Activated CD8-positive, alpha-beta T cell treated with anti-CD3 and anti-CD28 coated beads for 36 hours (primary cell): Measurements from ENCODE around the gene ASRGL1. TPM values are rescaled to one million over a fixed set of nuclear protein-coding genes. Genes with fewer than 3 reads are reported as not detected.
"Not testable (repeated sequence)": the region's sequence is repeated elsewhere in the genome, so short reads cannot be mapped to it uniquely, and the experiment has no call there.

Experiments used
- ATAC-seq: fragments of 200-7000 bp; cut with Tn5 transposase; one replicate; pipeline ENCODE4 v1.10.0; 2021; ENCODE audit warnings: mild to moderate bottlenecking, moderate library complexity
- CTCF ChIA-PET: fragments of 350-600 bp; sonication (Branson Sonifier 250); formaldehyde crosslinking; loops from one replicate; lab custom pipeline; 2021; ENCODE audit warnings: antibody characterized with exemption; lab: Charles Lee
- POLR2A ChIA-PET: fragments of 350-600 bp; sonication (Branson Sonifier 250); formaldehyde crosslinking; loops from one replicate; lab custom pipeline; 2021; ENCODE audit warnings: antibody characterized with exemption; lab: Charles Lee
- DNase-seq: peaks from one replicate; pipeline ENCODE4 v3.0.0-alpha.2; 2020
- H3K27ac Mint-ChIP-seq: one replicate; pipeline ENCODE4 v1.8.0; 2021; ENCODE audit warnings: mild to moderate bottlenecking, mixed read lengths
- H3K27me3 Mint-ChIP-seq: one replicate; pipeline ENCODE4 v1.8.0; 2021; ENCODE audit warnings: mixed read lengths
- H3K36me3 Mint-ChIP-seq: one replicate; pipeline ENCODE4 v1.8.0; 2021; ENCODE audit warnings: low read depth, mixed read lengths
- H3K4me1 Mint-ChIP-seq: one replicate; pipeline ENCODE4 v1.8.0; 2021; ENCODE audit warnings: low read depth, mixed read lengths
- H3K4me3 Mint-ChIP-seq: one replicate; pipeline ENCODE4 v1.8.0; 2021; ENCODE audit warnings: mild to moderate bottlenecking, moderate library complexity, mixed read lengths
- H3K9me3 Mint-ChIP-seq: one replicate; pipeline ENCODE4 v1.8.0; 2021; ENCODE audit warnings: mixed read lengths
- intact Hi-C: fragments of 100-400 bp; cut with micrococcal nuclease; formaldehyde crosslinking; loops from one replicate; pipeline ENCODE4 v1.10.0; 2022
- total RNA-seq, 2 experiments: library from RNA; stranded (reverse); gene quantifications; one replicate each; pipeline ENCODE4 v1.2.3, GENCODE V29; 2021
- TF ChIP-seq, protein P1 (sequence below): fragments of 200-600 bp; IDR thresholded peaks from one replicate; pipeline ENCODE4 v1.8.0; 2022; ENCODE audit warnings: antibody characterized with exemption, mild to moderate bottlenecking

The ASRGL1 gene
- total RNA-seq, 2 experiments from 2014 or later, result 6.4 to 6.7 TPM

GRCh38 chr11:62309991-62310390 is 27.3 kb upstream of the ASRGL1 start:
- Mint-ChIP-seq H3K36me3 (no peaks in the 10 kb centered on the region), H3K4me1 (peaks cover 9% of the 10 kb centered on the region), H3K27ac (no peak overlapping the region), H3K27me3 (peaks cover 35% of the 10 kb centered on the region), H3K9me3 (peaks cover 2% of the 10 kb centered on the region), H3K4me3 (no peak overlapping the region)
- intact Hi-C loops, result loop anchor here (5.0 kb wide), 1 partner anchor 138 kb away; no protein-coding TSS in a partner anchor
- CTCF ChIA-PET, result interaction anchor here (1.1 to 3.8 kb wide), 12 partner anchors 17 to 228 kb away, joined by 3 to 14 read pairs (median 6); partner anchors contain the start of gene SCGB1D1
- POLR2A ChIA-PET, result no interaction called here
- no peak for ATAC-seq
- TF ChIP-seq, protein P1, sequence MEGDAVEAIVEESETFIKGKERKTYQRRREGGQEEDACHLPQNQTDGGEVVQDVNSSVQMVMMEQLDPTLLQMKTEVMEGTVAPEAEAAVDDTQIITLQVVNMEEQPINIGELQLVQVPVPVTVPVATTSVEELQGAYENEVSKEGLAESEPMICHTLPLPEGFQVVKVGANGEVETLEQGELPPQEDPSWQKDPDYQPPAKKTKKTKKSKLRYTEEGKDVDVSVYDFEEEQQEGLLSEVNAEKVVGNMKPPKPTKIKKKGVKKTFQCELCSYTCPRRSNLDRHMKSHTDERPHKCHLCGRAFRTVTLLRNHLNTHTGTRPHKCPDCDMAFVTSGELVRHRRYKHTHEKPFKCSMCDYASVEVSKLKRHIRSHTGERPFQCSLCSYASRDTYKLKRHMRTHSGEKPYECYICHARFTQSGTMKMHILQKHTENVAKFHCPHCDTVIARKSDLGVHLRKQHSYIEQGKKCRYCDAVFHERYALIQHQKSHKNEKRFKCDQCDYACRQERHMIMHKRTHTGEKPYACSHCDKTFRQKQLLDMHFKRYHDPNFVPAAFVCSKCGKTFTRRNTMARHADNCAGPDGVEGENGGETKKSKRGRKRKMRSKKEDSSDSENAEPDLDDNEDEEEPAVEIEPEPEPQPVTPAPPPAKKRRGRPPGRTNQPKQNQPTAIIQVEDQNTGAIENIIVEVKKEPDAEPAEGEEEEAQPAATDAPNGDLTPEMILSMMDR, result no peak
- no peak for DNase-seq

DNA sequence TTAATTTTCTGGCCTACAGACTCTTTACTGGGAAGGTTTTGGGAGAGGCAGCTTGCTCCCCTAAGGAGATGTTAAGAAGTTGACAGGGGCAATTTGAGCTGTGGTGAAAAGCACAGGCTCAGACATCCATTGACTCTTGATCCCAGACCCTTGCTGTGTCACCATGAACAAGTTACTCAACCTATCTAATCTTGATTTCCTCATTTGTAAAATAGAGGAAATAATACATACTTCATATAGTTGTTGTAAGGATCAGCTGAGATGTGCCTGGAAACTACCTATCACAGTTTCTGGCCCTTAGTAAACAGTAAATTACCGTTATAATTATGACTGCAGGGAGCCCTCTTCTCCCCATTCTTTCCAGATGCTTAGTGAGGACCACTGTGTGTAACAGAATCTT is 21.8 kb upstream of the ASRGL1 start:
- DNase-seq, result no peak
- ATAC-seq, result no peak
- H3K4me3 Mint-ChIP-seq, result no peak overlapping the region
- no peaks in the 10 kb centered on the region for H3K9me3 Mint-ChIP-seq
- TF ChIP-seq, protein P1, result no peak
- CTCF ChIA-PET, result interaction anchor here (1.2 to 2.5 kb wide), 3 partner anchors 60 to 233 kb away, joined by 4 to 6 read pairs (median 5); no protein-coding TSS in a partner anchor
- intact Hi-C loops, result no loop called here
- H3K4me1 Mint-ChIP-seq, result peaks cover 9% of the 10 kb centered on the region
- POLR2A ChIA-PET, result no interaction called here
- H3K36me3 Mint-ChIP-seq, result no peaks in the 10 kb centered on the region
- H3K27ac Mint-ChIP-seq, result no peak overlapping the region
- peaks cover 21% of the 10 kb centered on the region for H3K27me3 Mint-ChIP-seq

DNA sequence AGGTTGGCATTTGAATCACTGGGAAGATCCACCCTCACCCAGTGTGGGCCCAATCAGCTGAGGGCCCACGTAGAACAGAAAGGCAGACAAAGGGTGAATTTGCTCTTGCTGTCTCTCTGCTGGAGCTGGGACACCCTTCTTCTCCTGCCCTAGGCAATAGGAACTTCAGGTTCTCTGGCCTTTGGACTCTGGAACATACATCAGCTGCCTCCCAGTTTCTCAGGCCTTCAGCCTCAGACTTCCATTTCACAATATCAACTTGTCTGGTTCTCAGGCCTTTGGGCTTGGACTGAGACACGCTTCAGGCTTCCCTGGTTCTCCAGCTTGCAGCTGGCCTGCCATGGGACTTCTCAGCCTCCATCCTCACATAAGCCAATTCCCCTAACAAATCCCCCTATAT is 14.7 kb upstream of the ASRGL1 start:
- Mint-ChIP-seq H3K27me3 (peaks cover 6% of the 10 kb centered on the region), H3K4me1 (peaks cover 2% of the 10 kb centered on the region), H3K4me3 (no peak overlapping the region), H3K36me3 (no peaks in the 10 kb centered on the region), H3K9me3 (no peaks in the 10 kb centered on the region), H3K27ac (no peak overlapping the region)
- ChIA-PET CTCF (interaction anchor here (0.9 to 3.6 kb wide), 6 partner anchors 11 to 214 kb away, joined by 3 to 35 read pairs (median 5); no protein-coding TSS in a partner anchor), POLR2A (no interaction called here)
- TF ChIP-seq, protein P1, result no peak
- intact Hi-C loops, result no loop called here
- DNase-seq (no peak), ATAC-seq (no peak)

DNA sequence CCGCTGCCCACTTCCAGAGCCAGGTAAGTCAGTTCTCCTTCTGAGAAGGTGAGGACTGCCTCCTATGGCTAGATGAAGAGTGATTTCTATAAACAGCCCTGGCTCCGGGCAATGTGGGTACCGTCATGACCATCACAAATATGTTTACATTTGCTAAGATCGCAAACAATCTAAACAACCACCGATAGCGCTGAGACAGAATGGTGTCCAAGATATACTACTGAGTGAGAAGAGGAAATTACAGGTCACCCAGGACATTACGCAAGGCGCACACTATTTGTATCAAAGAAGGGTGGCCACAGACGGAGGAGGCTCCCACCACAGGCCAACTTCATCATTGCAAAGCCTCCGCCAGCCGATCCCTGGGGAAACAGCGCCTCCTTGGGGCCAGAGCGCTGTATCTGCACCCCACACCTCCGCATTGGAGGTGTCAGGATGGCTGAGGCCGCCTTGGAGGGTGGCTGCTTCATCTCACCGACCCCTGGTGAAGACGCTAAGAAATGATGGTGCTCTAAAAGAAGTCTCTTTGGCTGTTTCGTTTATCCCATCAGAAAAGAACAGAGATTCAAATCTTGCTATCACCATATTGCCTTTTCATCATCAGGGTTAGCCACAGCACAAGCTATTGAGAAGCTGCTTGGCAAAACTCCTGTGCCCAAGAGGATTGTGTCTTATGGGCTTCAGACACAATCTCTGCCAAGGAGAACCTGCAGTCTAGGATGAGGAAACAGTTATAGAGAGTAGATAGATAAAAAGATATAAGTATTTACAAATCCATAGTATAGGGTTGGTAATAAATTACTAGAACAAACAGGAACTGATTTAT is 12.3 kb upstream of the ASRGL1 start:
- ChIA-PET POLR2A (interaction anchor here (1.4 kb wide), 1 partner anchor 13 kb away, joined by 3 read pairs; the partner anchor contains the start of gene ASRGL1), CTCF (interaction anchor here (1.0 to 1.2 kb wide), 2 partner anchors 59 to 108 kb away, joined by 3 to 4 read pairs; no protein-coding TSS in a partner anchor)
- intact Hi-C loops, result no loop called here
- Mint-ChIP-seq H3K4me1 (peaks cover 2% of the 10 kb centered on the region), H3K4me3 (no peak overlapping the region), H3K27ac (no peak overlapping the region), H3K36me3 (no peaks in the 10 kb centered on the region), H3K9me3 (no peaks in the 10 kb centered on the region), H3K27me3 (peaks cover 5% of the 10 kb centered on the region)
- ATAC-seq (peak; percentile 99), DNase-seq (peak; percentile 83)
- TF ChIP-seq, protein P1, result peak; percentile 91

DNA sequence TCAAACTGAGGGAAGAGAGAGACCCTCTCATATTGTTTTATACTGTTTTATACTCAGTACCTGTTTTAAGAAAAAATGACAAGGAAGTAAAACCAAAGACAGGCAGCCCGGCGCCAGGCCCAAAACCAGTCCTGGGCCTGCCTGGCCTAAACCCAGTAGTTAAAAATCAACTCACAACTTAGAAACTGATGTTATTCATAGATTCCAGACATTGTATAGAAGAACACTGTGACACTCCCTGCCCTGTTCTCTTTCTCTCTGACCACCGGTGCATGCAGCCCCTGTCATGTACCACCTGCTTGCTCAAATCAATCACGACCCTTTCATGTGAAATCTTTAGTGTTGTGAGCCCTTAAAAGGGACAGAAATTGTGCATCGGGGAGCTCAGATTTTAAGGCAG is 11.5 kb upstream of the ASRGL1 start:
- ATAC-seq, H3K9me3 Mint-ChIP-seq, POLR2A ChIA-PET, H3K27me3 Mint-ChIP-seq, H3K4me3 Mint-ChIP-seq, intact Hi-C loops, H3K27ac Mint-ChIP-seq, H3K36me3 Mint-ChIP-seq, H3K4me1 Mint-ChIP-seq, DNase-seq: not testable (repeated sequence)
- CTCF ChIA-PET, result interaction anchor here (1.0 to 3.0 kb wide), 2 partner anchors 15 to 109 kb away, joined by 4 to 13 read pairs; no protein-coding TSS in a partner anchor

GRCh38 chr11:62326719-62327118 is 10.5 kb upstream of the ASRGL1 start:
- H3K27me3 Mint-ChIP-seq, result not testable (repeated sequence)

GRCh38 chr11:62327541-62327940 is 9.7 kb upstream of the ASRGL1 start:
- H3K36me3 Mint-ChIP-seq, DNase-seq, H3K27ac Mint-ChIP-seq, H3K9me3 Mint-ChIP-seq, ATAC-seq, H3K4me3 Mint-ChIP-seq, POLR2A ChIA-PET, intact Hi-C loops, H3K4me1 Mint-ChIP-seq, H3K27me3 Mint-ChIP-seq: not testable (repeated sequence)
- CTCF ChIA-PET, result interaction anchor here (1.1 to 3.0 kb wide), 4 partner anchors 10 to 111 kb away, joined by 4 to 13 read pairs (median 4); partner anchors contain the start of gene ASRGL1

More at GRCh38 chr11:62326719-62327118, 10.5 kb upstream of the ASRGL1 start:
- DNase-seq, H3K4me3 Mint-ChIP-seq, intact Hi-C loops, H3K4me1 Mint-ChIP-seq, H3K27ac Mint-ChIP-seq, H3K9me3 Mint-ChIP-seq, H3K36me3 Mint-ChIP-seq, ATAC-seq, POLR2A ChIA-PET: not testable (repeated sequence)
- CTCF ChIA-PET, result interaction anchor here (3.0 kb wide), 1 partner anchor 16 kb away, joined by 13 read pairs; no protein-coding TSS in a partner anchor

GRCh38 chr11:62331264-62331663 is 6.0 kb upstream of the ASRGL1 start:
- intact Hi-C loops, ATAC-seq, DNase-seq, H3K36me3 Mint-ChIP-seq, H3K4me1 Mint-ChIP-seq, POLR2A ChIA-PET, H3K9me3 Mint-ChIP-seq, H3K4me3 Mint-ChIP-seq, CTCF ChIA-PET, H3K27ac Mint-ChIP-seq, H3K27me3 Mint-ChIP-seq: not testable (repeated sequence)
